Measurements from ENCODE around the gene RAB33A. TPM values are rescaled to one million over a fixed set of nuclear protein-coding genes. Genes with fewer than 3 reads are reported as not detected.

Gene RAB33A
- 1 to 10 TPM in 1 of 2 donors, under 1 TPM in 1; 0.69 to 1.8 TPM for total RNA-seq
- under 1 TPM; 0.64 to 0.88 TPM for polyA plus RNA-seq
- long read RNA-seq, donor 1 = 0 reads
- long read RNA-seq, donor 2, partial matches to known transcripts = 0 of 1 reads
- long read RNA-seq, donor 2, other reads (novel, unspliced or antisense) = 0 of 1 reads

DNA sequence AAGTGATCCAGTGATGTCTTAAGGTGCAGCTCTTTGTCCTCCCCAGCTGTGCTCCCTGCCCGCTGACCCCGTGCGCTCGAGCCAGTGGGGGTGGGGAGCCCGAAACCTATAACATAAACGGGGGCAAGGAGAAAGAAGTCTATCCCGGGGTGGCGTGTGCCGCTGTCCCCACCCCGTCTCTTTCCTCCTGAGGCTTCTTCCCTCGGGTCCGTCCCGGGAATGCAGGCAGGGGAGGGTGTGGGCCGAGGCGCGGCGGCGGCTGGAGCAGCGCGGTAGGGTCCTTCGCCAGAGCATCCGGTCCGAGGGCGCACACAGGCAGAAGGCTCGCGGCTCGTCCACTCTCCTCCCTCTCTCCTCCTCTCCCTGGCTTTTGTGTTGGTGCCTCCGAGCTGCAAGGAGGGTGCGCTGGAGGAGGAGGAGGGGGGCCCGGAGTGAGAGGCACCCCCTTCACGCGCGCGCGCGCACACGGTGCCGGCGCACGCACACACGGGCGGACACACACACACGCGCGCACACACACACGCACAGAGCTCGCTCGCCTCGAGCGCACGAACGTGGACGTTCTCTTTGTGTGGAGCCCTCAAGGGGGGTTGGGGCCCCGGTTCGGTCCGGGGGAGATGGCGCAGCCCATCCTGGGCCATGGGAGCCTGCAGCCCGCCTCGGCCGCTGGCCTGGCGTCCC, at the start of gene RAB33A:
RAB33A (plus strand) TSS at position 517 of the 681 bp plus-strand sequence; CDS start at position 618, 101 bp downstream.
- peaks cover 0 to 2% of the 10 kb centered on the region in 2 donors for H3K4me1 ChIP-seq (ENCODE audit: control insufficient read depth in 1 of 2, insufficient read depth in 2 of 2, low read length in 2 of 2)
- DNase-seq (peak in 1 of 2 donors; percentile 53), ATAC-seq (ENCODE audit: low FRiP score) (peak; percentile 5)
- no peaks in the 10 kb centered on the region for H3K9me3 ChIP-seq (ENCODE audit: control insufficient read depth, low read length)
- H3K4me3 ChIP-seq (ENCODE audit: low read length in 2 of 2) = no peak within 1 kb of the TSS
- H3K36me3 ChIP-seq (ENCODE audit: control insufficient read depth in 1 of 2, insufficient read depth in 2 of 2, low read length in 1 of 2) = no peaks in the 10 kb centered on the region
- H3K27me3 ChIP-seq (ENCODE audit: control insufficient read depth in 1 of 2, insufficient read depth in 2 of 2, low read length in 1 of 2) = no peaks in the 10 kb centered on the region
- 1 to 40% methylated on average over 54 to 61 of the region's 61 CpGs for WGBS, 2 donors
- intact Hi-C loops (cut with DNase I) = loop anchor here in 1 of 2 donors (5.0 kb wide), 1 partner anchor 54 kb away; no protein-coding TSS in a partner anchor
- no peak within 1 kb of the TSS for H3K27ac ChIP-seq (ENCODE audit: low read depth in 1 of 2, low read length in 2 of 2)

DNA sequence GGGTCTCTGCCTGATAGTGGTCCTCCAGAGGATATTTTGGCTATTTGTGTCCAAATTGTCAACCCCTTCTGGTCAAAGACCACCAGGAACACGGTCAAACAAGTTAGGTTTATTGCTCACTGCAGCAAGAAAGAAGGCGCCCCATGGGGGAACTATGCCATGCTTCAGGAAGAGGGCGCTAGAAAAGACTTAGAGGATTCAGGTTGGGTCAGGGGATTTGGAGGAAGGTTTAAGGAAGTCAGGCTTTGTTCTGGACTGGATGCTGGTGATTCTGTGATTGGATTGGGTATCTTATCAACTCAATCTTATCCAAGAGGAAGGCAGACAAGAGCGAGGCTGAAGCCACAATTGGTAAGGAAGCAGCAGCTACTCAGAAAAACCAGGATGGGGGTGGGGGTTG, 47.2 kb upstream of the RAB33A start:
- ATAC-seq (ENCODE audit: low FRiP score) (no peak), DNase-seq (no peak)
- Histone ChIP-seq H3K36me3 (ENCODE audit: control insufficient read depth in 1 of 2, insufficient read depth in 2 of 2, low read length in 1 of 2) (peaks cover 0 to 3% of the 10 kb centered on the region in 2 donors), H3K4me1 (ENCODE audit: control insufficient read depth in 1 of 2, insufficient read depth in 2 of 2, low read length in 2 of 2) (no peaks in the 10 kb centered on the region), H3K27ac (ENCODE audit: low read depth in 1 of 2, low read length in 2 of 2) (no peak overlapping the region), H3K9me3 (ENCODE audit: control insufficient read depth, low read length) (no peaks in the 10 kb centered on the region), H3K27me3 (ENCODE audit: control insufficient read depth in 1 of 2, insufficient read depth in 2 of 2, low read length in 1 of 2) (no peaks in the 10 kb centered on the region), H3K4me3 (ENCODE audit: low read length in 2 of 2) (no peak overlapping the region)
- intact Hi-C loops (cut with DNase I) = loop anchor here in 1 of 2 donors (10.0 kb wide), 1 partner anchor 50 kb away; no protein-coding TSS in a partner anchor
- WGBS, 2 donors = 59 to 86% methylated on average over 4 of the region's 4 CpGs

DNA sequence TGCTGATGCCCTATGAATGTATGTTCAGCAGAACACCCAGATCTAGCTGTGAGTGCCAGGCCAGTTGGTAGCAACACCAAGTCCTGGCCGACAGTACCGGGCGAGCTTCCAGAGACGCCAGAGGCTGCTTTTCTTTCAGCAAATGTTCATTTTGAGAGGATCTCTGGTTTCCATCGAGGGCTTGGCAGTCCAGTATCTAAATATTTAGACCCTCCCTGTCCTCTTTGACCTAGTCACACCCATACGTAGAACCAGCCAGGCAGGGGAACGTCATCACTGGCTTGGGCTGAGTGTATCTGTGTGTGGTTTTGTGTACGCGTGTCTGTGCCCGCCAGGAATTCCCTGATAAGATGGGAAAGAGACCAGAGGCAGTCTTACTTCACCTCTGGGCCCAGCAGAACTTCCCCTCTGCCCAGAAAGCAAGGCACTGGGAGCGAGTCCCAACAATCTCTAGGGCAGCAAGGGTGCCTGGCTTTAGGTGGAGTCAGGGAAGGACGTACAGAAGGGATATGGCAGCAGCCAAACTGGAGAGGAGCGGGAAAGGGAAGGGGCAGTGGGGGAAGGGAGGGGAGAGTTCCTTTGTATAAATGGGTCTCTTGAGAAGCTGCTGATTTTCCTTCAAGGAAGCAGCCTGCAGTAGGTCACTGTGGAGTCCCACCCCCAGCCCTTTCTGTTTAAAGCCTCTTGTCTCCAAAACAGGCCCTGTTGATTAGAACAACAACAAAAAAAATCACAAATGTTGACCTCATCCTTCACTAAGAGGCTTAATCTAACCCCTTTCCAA, 46.5 kb upstream of the RAB33A start:
- intact Hi-C loops (cut with DNase I) = loop anchor here (5.0 to 10.0 kb wide), 2 partner anchors 42 to 50 kb away; partner anchors contain the start of gene AIFM1 (in 1 of the 2)
- no peak overlapping the region for H3K4me3 ChIP-seq (ENCODE audit: low read length in 2 of 2)
- peaks cover 0 to 6% of the 10 kb centered on the region in 2 donors for H3K36me3 ChIP-seq (ENCODE audit: control insufficient read depth in 1 of 2, insufficient read depth in 2 of 2, low read length in 1 of 2)
- no peaks in the 10 kb centered on the region for H3K27me3 ChIP-seq (ENCODE audit: control insufficient read depth in 1 of 2, insufficient read depth in 2 of 2, low read length in 1 of 2)
- peak overlapping the region in 1 of 2 donors; percentile 65 for H3K27ac ChIP-seq (ENCODE audit: low read depth in 1 of 2, low read length in 2 of 2)
- no peaks in the 10 kb centered on the region for H3K4me1 ChIP-seq (ENCODE audit: control insufficient read depth in 1 of 2, insufficient read depth in 2 of 2, low read length in 2 of 2)
- DNase-seq (peak in 1 of 2 donors; percentile 71), ATAC-seq (ENCODE audit: low FRiP score) (peak; percentile 76)
- no peaks in the 10 kb centered on the region for H3K9me3 ChIP-seq (ENCODE audit: control insufficient read depth, low read length)
- WGBS, 2 donors = 9 to 26% methylated on average over 13 of the region's 13 CpGs

GRCh38 chrX:130130990-130131389, 40.8 kb upstream of the RAB33A start:
- 93 to 96% methylated on average over 5 of the region's 5 CpGs for WGBS, 2 donors
- no peak for ATAC-seq (ENCODE audit: low FRiP score)
- peaks cover 0 to 6% of the 10 kb centered on the region in 2 donors for H3K36me3 ChIP-seq (ENCODE audit: control insufficient read depth in 1 of 2, insufficient read depth in 2 of 2, low read length in 1 of 2)

DNA sequence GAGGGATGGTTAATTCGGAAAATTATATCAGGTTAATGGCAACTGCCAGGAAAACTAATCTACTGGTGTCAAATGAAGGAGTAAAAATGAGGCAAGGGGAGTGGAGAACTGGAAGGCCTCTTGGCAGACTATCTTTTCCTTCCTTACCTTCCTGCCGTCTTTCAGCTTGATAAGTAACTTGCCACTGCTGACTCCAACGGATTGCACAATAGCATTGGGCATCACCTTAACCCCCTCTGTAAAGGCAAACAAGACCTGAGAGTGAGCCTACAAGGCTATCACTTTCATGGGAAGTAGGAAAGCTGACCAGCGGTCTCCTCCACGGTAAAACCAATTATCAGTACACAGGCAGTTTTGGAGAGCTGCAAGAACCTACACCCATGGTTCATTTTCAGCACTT, 35.3 kb upstream of the RAB33A start:
- no peak overlapping the region for H3K27ac ChIP-seq (ENCODE audit: low read depth in 1 of 2, low read length in 2 of 2)
- no peak overlapping the region for H3K4me3 ChIP-seq (ENCODE audit: low read length in 2 of 2)
- WGBS, 2 donors = 82 to 84% methylated on average over 5 of the region's 5 CpGs
- H3K4me1 ChIP-seq (ENCODE audit: control insufficient read depth in 1 of 2, insufficient read depth in 2 of 2, low read length in 2 of 2) = no peaks in the 10 kb centered on the region
- H3K27me3 ChIP-seq (ENCODE audit: control insufficient read depth in 1 of 2, insufficient read depth in 2 of 2, low read length in 1 of 2) = no peaks in the 10 kb centered on the region
- intact Hi-C loops (cut with DNase I) = no loop called here
- ATAC-seq (ENCODE audit: low FRiP score) (no peak), DNase-seq (no peak)
- H3K36me3 ChIP-seq (ENCODE audit: control insufficient read depth in 1 of 2, insufficient read depth in 2 of 2, low read length in 1 of 2) = peaks cover 0 to 4% of the 10 kb centered on the region in 2 donors
- H3K9me3 ChIP-seq (ENCODE audit: control insufficient read depth, low read length) = no peaks in the 10 kb centered on the region

More at GRCh38 chrX:130130990-130131389, 40.8 kb upstream of the RAB33A start:
- intact Hi-C loops (cut with DNase I) = no loop called here
- Histone ChIP-seq H3K9me3 (ENCODE audit: control insufficient read depth, low read length) (no peaks in the 10 kb centered on the region), H3K4me3 (ENCODE audit: low read length in 2 of 2) (no peak overlapping the region), H3K4me1 (ENCODE audit: control insufficient read depth in 1 of 2, insufficient read depth in 2 of 2, low read length in 2 of 2) (no peaks in the 10 kb centered on the region), H3K27ac (ENCODE audit: low read depth in 1 of 2, low read length in 2 of 2) (no peak overlapping the region), H3K27me3 (ENCODE audit: control insufficient read depth in 1 of 2, insufficient read depth in 2 of 2, low read length in 1 of 2) (no peaks in the 10 kb centered on the region)
- DNase-seq = no peak

DNA sequence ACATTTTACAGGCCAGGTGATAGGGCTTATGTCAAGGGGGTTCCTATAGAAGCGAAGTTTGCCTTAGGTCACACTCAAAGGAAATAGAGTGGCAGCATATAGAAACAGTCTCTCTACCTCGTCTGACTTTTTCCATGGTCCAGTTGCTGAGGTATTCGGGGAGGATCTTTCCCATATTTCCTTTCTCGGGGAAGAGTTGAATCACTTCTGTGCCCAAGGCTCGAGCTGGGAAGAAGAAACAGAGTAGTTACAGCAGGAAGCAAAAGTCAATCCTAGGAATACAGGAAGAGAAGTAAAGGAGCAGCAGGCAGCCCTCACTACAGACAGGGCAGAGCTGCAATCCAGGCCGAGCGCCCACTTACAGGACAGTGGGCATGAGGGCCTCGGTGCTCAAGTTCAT, 34.8 kb upstream of the RAB33A start:
- Histone ChIP-seq H3K36me3 (ENCODE audit: control insufficient read depth in 1 of 2, insufficient read depth in 2 of 2, low read length in 1 of 2) (peaks cover 0 to 4% of the 10 kb centered on the region in 2 donors), H3K4me3 (ENCODE audit: low read length in 2 of 2) (no peak overlapping the region), H3K27ac (ENCODE audit: low read depth in 1 of 2, low read length in 2 of 2) (no peak overlapping the region), H3K27me3 (ENCODE audit: control insufficient read depth in 1 of 2, insufficient read depth in 2 of 2, low read length in 1 of 2) (no peaks in the 10 kb centered on the region), H3K4me1 (ENCODE audit: control insufficient read depth in 1 of 2, insufficient read depth in 2 of 2, low read length in 2 of 2) (no peaks in the 10 kb centered on the region), H3K9me3 (ENCODE audit: control insufficient read depth, low read length) (no peaks in the 10 kb centered on the region)
- WGBS, 2 donors = 84 to 93% methylated on average over 8 of the region's 8 CpGs
- intact Hi-C loops (cut with DNase I) = no loop called here
- ATAC-seq (ENCODE audit: low FRiP score) (no peak), DNase-seq (no peak)

DNA sequence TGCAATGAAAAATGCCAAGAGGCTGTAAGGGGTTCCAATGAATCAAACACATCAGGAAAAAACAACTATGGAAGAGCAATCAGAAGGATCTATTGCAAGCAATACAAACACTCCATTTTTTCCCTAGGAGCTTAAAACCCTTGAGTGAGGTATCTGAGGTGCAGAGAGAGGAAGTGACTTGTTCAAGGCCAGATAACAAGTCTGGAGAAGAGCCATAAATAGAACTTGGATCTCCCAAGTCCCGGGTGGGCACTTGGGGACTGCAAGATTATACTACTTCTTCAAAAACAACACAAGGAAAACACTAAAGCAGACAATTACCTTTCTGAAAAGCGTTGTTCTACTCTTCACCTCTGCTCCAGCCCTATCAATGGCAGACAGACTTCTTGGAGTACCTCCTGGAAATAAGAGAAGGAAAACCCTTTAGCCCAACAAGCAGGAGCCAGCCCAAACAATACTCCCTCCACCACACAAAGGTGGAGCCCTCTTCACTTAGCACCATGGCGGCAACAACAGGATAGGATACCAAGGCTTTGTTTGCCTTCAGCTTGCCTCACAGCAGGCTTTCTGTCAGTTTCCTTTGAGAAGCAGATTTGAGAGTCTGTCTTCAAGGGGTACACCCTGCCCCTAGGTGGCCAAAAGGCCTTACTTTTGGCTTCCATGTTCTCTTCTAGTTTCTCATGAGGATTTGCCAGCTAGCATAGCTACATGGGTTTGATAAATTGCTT, 32.1 kb upstream of the RAB33A start:
- Histone ChIP-seq H3K4me3 (ENCODE audit: low read length in 2 of 2) (no peak overlapping the region), H3K27ac (ENCODE audit: low read depth in 1 of 2, low read length in 2 of 2) (no peak overlapping the region), H3K4me1 (ENCODE audit: control insufficient read depth in 1 of 2, insufficient read depth in 2 of 2, low read length in 2 of 2) (no peaks in the 10 kb centered on the region), H3K36me3 (ENCODE audit: control insufficient read depth in 1 of 2, insufficient read depth in 2 of 2, low read length in 1 of 2) (peaks cover 0 to 4% of the 10 kb centered on the region in 2 donors), H3K9me3 (ENCODE audit: control insufficient read depth, low read length) (no peaks in the 10 kb centered on the region), H3K27me3 (ENCODE audit: control insufficient read depth in 1 of 2, insufficient read depth in 2 of 2, low read length in 1 of 2) (no peaks in the 10 kb centered on the region)
- no peak for DNase-seq
- intact Hi-C loops (cut with DNase I) = no loop called here
- no peak for ATAC-seq (ENCODE audit: low FRiP score)
- 32 to 47% methylated on average over 3 of the region's 3 CpGs for WGBS, 2 donors

- no peak overlapping the region for H3K4me3 ChIP-seq (ENCODE audit: low read length in 2 of 2)
- no peaks in the 10 kb centered on the region for H3K9me3 ChIP-seq (ENCODE audit: control insufficient read depth, low read length)
- intact Hi-C loops (cut with DNase I) = no loop called here
- 74 to 90% methylated on average over 3 of the region's 3 CpGs for whole genome bisulfite sequencing, 2 donors
- ATAC-seq (ENCODE audit: low FRiP score) (no peak), DNase-seq (no peak)
- no peak overlapping the region for H3K27ac ChIP-seq (ENCODE audit: low read depth in 1 of 2, low read length in 2 of 2)
- no peaks in the 10 kb centered on the region for H3K4me1 ChIP-seq (ENCODE audit: control insufficient read depth in 1 of 2, insufficient read depth in 2 of 2, low read length in 2 of 2)
- H3K27me3 ChIP-seq (ENCODE audit: control insufficient read depth in 1 of 2, insufficient read depth in 2 of 2, low read length in 1 of 2) = no peaks in the 10 kb centered on the region
- H3K36me3 ChIP-seq (ENCODE audit: control insufficient read depth in 1 of 2, insufficient read depth in 2 of 2, low read length in 1 of 2) = peaks cover 0 to 3% of the 10 kb centered on the region in 2 donors
Observed at GRCh38 chrX:130144509-130144908, 27.3 kb upstream of the RAB33A start.

Measured in aorta (tissue), 5 donors.